ENCODE results near the gene KIF20B.

DNA sequence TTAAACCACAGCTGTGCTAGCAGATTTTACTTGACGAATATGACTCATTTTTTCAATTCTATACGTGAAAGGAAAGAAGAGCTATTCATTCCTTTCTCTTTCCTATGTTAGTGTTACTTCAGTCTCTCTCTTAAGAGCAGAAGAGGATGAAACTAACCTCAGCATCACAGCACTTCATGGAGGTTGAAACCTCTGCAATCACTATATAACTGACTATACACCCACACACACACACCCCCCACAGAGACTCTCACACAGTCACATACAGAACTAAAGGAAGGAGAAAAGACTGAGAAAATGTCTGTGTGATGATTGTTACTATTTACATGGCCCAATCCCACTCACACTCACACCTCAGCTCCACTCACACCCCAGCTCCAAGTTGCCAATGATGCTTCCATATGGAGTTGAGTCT, 104.2 kb downstream of the KIF20B start:
- TF ChIP-seq CTCF (IDR thresholded peaks at IDR 0.05) (no peak), POLR2A (IDR thresholded peaks at IDR 0.05) (no peak)
